HepG2 (cell line): ENCODE data around the gene STARD13. TPM values are rescaled to one million over a fixed set of nuclear protein-coding genes. Genes with fewer than 3 reads are reported as not detected.

ENCODE experiments used
- ELF3 ChIP-seq: IDR thresholded peaks from 2 replicates; pipeline ENCODE4 v1.6.1; 2016; ENCODE audit warnings: missing genetic modification reagents, missing compliant biosample characterization
- KLF13 ChIP-seq: sonication (generic); formaldehyde crosslinking; IDR thresholded peaks from 2 replicates; pipeline ENCODE4 v1.4.0; 2020; ENCODE audit warnings: mild to moderate bottlenecking, missing genetic modification reagents
- NR2C2 ChIP-seq: sonication (generic); formaldehyde crosslinking; IDR thresholded peaks from 2 replicates; pipeline ENCODE4 v1.4.0; 2020; ENCODE audit warnings: missing genetic modification reagents, mild to moderate bottlenecking, moderate library complexity, borderline replicate concordance
- NR3C1 ChIP-seq: sonication (generic); formaldehyde crosslinking; IDR thresholded peaks from 2 replicates; pipeline ENCODE4 v1.4.0; 2020; ENCODE audit warnings: missing genetic modification reagents
- PHF8 ChIP-seq: sonication (generic); formaldehyde crosslinking; IDR thresholded peaks from 2 replicates; pipeline ENCODE4 v1.5.0; 2020; ENCODE audit warnings: missing genetic modification reagents
- TAF1 ChIP-seq: sonication (generic); formaldehyde crosslinking; IDR thresholded peaks from 2 replicates; pipeline ENCODE4 v1.4.0; 2020; ENCODE audit warnings: missing genetic modification reagents
- ZBTB7A ChIP-seq: sonication (generic); formaldehyde crosslinking; IDR thresholded peaks from 2 replicates; pipeline ENCODE4 v1.8.0; 2022; ENCODE audit warnings: mild to moderate bottlenecking, missing genetic modification reagents
- ZKSCAN1 ChIP-seq: fragments of 150-350 bp; IDR thresholded peaks from 2 replicates; pipeline ENCODE4 v1.6.1; 2014; ENCODE audit warnings: low read length
- ZKSCAN5 ChIP-seq: sonication (generic); formaldehyde crosslinking; IDR thresholded peaks from 2 replicates; pipeline ENCODE4 v1.5.1; 2020; ENCODE audit warnings: mild to moderate bottlenecking, missing genetic modification reagents
- ZNF136 ChIP-seq: sonication (generic); formaldehyde crosslinking; IDR thresholded peaks from 2 replicates; pipeline ENCODE4 v1.8.1; 2022; ENCODE audit warnings: low read depth, mild to moderate bottlenecking, moderate library complexity, missing genetic modification reagents
- ZNF724P ChIP-seq: sonication (generic); formaldehyde crosslinking; IDR thresholded peaks from 2 replicates; pipeline ENCODE4 v1.8.0; 2022; ENCODE audit warnings: missing genetic modification reagents, borderline replicate concordance
- polyA plus RNA-seq, 8 experiments: library from polyadenylated mRNA; depleted of rRNA in 3 of 8; stranded (reverse) in 7 of 8; unstranded in 1 of 8; fragments of >200 nt; fragmentation: Illumina TruSeq in 4 of 8; extraction: Trizol in 4 of 8; gene quantifications; 2 replicates each; pipeline versions ENCODE4 v1.2.1 to v1.2.3, GENCODE V29; 2011 to 2016; ENCODE audit warnings: low read depth in 4 of 8, missing spikeins in 1 of 8, mixed read lengths in 1 of 8; ENCODE audit not compliant: insufficient read depth in 1 of 8
- total RNA-seq, 5 experiments: library from RNA; depleted of rRNA; stranded (reverse); fragments of >200 nt; fragmentation: Illumina TruSeq; extraction: Trizol; gene quantifications; 2 replicates each; pipeline ENCODE4 v1.2.3, GENCODE V29; 2016; ENCODE audit warnings: low read depth in 1 of 5
- TF ChIP-seq, protein P1 (sequence below): sonication (generic); formaldehyde crosslinking; IDR thresholded peaks from 2 replicates; pipeline ENCODE4 v1.8.0; 2022; ENCODE audit warnings: missing genetic modification reagents, mild to moderate bottlenecking, moderate library complexity, borderline replicate concordance
- TF ChIP-seq, protein P2 (sequence below): sonication (generic); formaldehyde crosslinking; IDR thresholded peaks from 2 replicates; pipeline ENCODE4 v1.4.0; 2020; ENCODE audit warnings: missing genetic modification reagents
- TF ChIP-seq, protein P3 (sequence below), 2 experiments: fragments of 450-650 bp in 1 of 2; sonication (generic) in 1 of 2; formaldehyde crosslinking; IDR thresholded peaks; 2 replicates each; pipeline versions ENCODE4 v1.5.0 to v1.8.0; 2020 to 2022; ENCODE audit warnings: mild to moderate bottlenecking in 1 of 2, missing genetic modification reagents in 1 of 2
- TF ChIP-seq, protein P4 (sequence below), 2 experiments: sonication (generic) in 1 of 2; formaldehyde crosslinking in 1 of 2; IDR thresholded peaks; 2 replicates each; pipeline versions ENCODE4 v1.6.1 to v1.9.0; 2014 to 2022; ENCODE audit warnings: antibody characterized with exemption in 1 of 2, borderline replicate concordance in 1 of 2, inconsistent platforms in 1 of 2, low read depth in 1 of 2, missing genetic modification reagents in 1 of 2
- TF ChIP-seq, protein P5 (sequence below): sonication (generic); formaldehyde crosslinking; IDR thresholded peaks from 2 replicates; pipeline ENCODE4 v1.5.0; 2020; ENCODE audit warnings: missing genetic modification reagents

STARD13 gene
- total and polyA plus RNA-seq, 2 of the 13 experiments (the other 11 are each of a cell fraction or from before 2014, with no cell fraction given) = 12.8 to 14.3 TPM

DNA sequence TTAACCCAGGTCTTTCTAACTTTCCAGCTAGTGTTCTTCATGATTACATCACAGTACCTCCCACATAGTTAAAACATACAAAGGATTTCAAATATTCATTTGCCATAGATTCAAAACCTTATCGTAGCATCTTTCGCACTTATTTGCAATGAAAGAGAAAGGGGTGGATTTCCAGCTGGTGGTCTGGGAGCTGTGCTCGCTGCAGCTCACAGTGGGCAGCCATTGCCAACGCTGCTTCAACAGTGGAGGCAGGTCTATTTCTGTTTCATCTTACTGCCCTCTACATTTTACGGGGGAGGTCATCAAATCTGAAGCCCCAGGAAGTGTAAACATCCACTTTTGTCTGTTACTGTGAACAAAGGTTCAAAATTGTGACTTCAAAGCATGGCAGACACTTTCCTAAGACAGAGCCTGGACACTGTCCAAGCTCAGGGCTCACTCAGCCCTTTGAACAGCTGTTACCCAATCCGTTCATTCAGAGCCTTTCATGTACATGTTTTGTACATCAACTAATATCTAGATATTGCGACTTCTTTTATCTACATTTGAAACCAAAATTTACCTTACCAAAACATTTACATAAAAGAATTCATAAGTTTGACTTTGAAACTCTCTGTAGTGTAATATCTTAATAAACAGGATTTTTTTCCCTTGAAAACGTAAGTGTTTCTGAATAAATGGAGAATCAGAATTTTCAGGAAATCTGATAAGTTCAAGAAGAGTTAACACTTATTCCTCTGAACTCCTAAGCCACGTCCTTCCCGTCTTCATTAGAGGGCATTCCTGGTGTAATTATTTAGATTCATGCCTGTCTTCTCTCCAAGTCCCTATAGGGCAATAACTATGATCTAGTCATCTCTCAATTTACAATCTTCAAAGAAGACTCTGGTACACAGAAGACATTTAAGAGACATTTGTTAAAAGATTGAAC is 25.1 kb downstream of the STARD13 start (continued):
- TF ChIP-seq, protein P1, sequence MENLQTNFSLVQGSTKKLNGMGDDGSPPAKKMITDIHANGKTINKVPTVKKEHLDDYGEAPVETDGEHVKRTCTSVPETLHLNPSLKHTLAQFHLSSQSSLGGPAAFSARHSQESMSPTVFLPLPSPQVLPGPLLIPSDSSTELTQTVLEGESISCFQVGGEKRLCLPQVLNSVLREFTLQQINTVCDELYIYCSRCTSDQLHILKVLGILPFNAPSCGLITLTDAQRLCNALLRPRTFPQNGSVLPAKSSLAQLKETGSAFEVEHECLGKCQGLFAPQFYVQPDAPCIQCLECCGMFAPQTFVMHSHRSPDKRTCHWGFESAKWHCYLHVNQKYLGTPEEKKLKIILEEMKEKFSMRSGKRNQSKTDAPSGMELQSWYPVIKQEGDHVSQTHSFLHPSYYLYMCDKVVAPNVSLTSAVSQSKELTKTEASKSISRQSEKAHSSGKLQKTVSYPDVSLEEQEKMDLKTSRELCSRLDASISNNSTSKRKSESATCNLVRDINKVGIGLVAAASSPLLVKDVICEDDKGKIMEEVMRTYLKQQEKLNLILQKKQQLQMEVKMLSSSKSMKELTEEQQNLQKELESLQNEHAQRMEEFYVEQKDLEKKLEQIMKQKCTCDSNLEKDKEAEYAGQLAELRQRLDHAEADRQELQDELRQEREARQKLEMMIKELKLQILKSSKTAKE = peak; percentile 89
- no peak for TF ChIP-seq ZKSCAN5 (CRISPR knock-in tag)
- no peak for TF ChIP-seq KLF13 (CRISPR knock-in tag)
- TF ChIP-seq ZKSCAN1 = no peak
- peak; percentile 63 for TF ChIP-seq TAF1 (CRISPR knock-in tag)
- TF ChIP-seq, protein P2, sequence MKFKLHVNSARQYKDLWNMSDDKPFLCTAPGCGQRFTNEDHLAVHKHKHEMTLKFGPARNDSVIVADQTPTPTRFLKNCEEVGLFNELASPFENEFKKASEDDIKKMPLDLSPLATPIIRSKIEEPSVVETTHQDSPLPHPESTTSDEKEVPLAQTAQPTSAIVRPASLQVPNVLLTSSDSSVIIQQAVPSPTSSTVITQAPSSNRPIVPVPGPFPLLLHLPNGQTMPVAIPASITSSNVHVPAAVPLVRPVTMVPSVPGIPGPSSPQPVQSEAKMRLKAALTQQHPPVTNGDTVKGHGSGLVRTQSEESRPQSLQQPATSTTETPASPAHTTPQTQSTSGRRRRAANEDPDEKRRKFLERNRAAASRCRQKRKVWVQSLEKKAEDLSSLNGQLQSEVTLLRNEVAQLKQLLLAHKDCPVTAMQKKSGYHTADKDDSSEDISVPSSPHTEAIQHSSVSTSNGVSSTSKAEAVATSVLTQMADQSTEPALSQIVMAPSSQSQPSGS (CRISPR knock-in tag) = peak; percentile 79; the same call in 1 of the 2 replicates
- TF ChIP-seq, protein P3, sequence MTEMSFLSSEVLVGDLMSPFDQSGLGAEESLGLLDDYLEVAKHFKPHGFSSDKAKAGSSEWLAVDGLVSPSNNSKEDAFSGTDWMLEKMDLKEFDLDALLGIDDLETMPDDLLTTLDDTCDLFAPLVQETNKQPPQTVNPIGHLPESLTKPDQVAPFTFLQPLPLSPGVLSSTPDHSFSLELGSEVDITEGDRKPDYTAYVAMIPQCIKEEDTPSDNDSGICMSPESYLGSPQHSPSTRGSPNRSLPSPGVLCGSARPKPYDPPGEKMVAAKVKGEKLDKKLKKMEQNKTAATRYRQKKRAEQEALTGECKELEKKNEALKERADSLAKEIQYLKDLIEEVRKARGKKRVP (CRISPR knock-in tag; IDR thresholded peaks at IDR 0.05) = peak in 1 of 2 experiments; percentile 78; a peak in 2 of 4 replicates
- peak; percentile 61 for TF ChIP-seq NR2C2 (CRISPR knock-in tag)
- TF ChIP-seq, protein P4, sequence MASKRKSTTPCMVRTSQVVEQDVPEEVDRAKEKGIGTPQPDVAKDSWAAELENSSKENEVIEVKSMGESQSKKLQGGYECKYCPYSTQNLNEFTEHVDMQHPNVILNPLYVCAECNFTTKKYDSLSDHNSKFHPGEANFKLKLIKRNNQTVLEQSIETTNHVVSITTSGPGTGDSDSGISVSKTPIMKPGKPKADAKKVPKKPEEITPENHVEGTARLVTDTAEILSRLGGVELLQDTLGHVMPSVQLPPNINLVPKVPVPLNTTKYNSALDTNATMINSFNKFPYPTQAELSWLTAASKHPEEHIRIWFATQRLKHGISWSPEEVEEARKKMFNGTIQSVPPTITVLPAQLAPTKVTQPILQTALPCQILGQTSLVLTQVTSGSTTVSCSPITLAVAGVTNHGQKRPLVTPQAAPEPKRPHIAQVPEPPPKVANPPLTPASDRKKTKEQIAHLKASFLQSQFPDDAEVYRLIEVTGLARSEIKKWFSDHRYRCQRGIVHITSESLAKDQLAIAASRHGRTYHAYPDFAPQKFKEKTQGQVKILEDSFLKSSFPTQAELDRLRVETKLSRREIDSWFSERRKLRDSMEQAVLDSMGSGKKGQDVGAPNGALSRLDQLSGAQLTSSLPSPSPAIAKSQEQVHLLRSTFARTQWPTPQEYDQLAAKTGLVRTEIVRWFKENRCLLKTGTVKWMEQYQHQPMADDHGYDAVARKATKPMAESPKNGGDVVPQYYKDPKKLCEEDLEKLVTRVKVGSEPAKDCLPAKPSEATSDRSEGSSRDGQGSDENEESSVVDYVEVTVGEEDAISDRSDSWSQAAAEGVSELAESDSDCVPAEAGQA (IDR thresholded peaks at IDR 0.05; ENCODE audit: low read depth) = no peak
- TF ChIP-seq, protein P4 (CRISPR knock-in tag; IDR thresholded peaks at IDR 0.05; ENCODE audit: borderline replicate concordance) = no peak
- no peak for TF ChIP-seq NR3C1 (CRISPR knock-in tag)
- TF ChIP-seq ZNF136 (CRISPR knock-in tag) = no peak
- TF ChIP-seq, protein P5, sequence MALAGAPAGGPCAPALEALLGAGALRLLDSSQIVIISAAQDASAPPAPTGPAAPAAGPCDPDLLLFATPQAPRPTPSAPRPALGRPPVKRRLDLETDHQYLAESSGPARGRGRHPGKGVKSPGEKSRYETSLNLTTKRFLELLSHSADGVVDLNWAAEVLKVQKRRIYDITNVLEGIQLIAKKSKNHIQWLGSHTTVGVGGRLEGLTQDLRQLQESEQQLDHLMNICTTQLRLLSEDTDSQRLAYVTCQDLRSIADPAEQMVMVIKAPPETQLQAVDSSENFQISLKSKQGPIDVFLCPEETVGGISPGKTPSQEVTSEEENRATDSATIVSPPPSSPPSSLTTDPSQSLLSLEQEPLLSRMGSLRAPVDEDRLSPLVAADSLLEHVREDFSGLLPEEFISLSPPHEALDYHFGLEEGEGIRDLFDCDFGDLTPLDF (CRISPR knock-in tag) = no peak
- no peak for TF ChIP-seq ZBTB7A (CRISPR knock-in tag)
- TF ChIP-seq ZNF724P (CRISPR knock-in tag) = 0 out of 2 replicates have a peak, but pooled peaks have one; percentile 48
- peak; percentile 34; the same call in 1 of the 2 replicates for TF ChIP-seq PHF8
- TF ChIP-seq ELF3 (CRISPR knock-in tag) = peak; percentile 91
